GM06990 (cell line): Measurements from ENCODE around the gene SCNN1A.
"Not testable (repeated sequence)": the region's sequence is repeated elsewhere in the genome, so short reads cannot be mapped to it uniquely, and the experiment has no call there.

Experiments used
- DNase-seq: peaks from one replicate; pipeline ENCODE4 v3.0.0-alpha.2; 2011; ENCODE audit not compliant: insufficient read length; ENCODE audit errors: extremely low read depth
- H3K27me3 ChIP-seq: replicated peaks from 2 replicates; pipeline ENCODE4 v1.6.0; 2011; ENCODE audit warnings: low read length; ENCODE audit not compliant: control insufficient read depth, insufficient read depth
- H3K36me3 ChIP-seq: 2 replicates; pipeline ENCODE4 v1.5.1; 2011; ENCODE audit warnings: low read length; ENCODE audit not compliant: control insufficient read depth, insufficient read depth
- H3K4me3 ChIP-seq: replicated peaks from 2 replicates; pipeline ENCODE4 v1.5.1; 2011; ENCODE audit warnings: low read depth, mild to moderate bottlenecking, control low read depth, low read length
- TF ChIP-seq, protein P1 (sequence below): IDR thresholded peaks from 2 replicates; pipeline ENCODE4 v1.5.1; 2011; ENCODE audit warnings: low read length, control low read depth, mild to moderate bottlenecking, inconsistent platforms; ENCODE audit not compliant: insufficient read depth, poor library complexity, severe bottlenecking

Gene SCNN1A

DNA sequence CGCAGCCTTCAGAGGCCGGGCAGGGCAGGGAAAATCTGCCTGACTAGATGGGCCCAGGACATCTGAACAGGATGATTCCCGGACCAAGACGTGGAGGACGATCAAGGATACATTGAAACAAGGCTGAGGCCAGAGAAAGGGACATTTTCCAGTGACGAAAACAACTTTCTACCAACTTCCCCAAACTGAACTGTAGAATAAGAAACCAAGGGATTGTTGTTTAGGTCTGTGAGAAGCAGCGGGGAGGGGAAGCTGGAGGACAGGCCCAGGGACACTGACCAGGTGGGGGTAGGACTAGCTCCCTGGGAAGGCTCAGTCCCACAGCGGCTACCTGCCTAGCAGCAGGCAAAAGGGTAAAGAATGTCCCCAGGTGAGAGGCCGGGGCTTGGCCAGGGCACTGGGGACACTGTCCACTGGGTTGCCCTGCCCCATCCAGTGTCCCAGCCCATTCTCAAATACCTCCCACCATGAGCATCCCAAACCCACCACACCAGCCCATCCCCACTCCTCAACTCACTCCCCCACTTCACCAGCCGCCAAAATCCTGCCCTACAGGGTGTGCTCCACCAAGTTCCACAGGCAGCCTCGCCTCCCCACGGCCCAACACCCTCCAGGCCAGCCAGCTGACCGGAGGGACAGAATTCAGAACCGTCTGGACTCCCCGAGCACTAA lies 34.5 kb downstream of the SCNN1A start:
- Histone ChIP-seq H3K27me3 (no peaks in the 10 kb centered on the region), H3K36me3 (no peaks in the 10 kb centered on the region), H3K4me3 (peak overlapping the region; percentile 73)
- no peak for DNase-seq
- TF ChIP-seq, protein P1, sequence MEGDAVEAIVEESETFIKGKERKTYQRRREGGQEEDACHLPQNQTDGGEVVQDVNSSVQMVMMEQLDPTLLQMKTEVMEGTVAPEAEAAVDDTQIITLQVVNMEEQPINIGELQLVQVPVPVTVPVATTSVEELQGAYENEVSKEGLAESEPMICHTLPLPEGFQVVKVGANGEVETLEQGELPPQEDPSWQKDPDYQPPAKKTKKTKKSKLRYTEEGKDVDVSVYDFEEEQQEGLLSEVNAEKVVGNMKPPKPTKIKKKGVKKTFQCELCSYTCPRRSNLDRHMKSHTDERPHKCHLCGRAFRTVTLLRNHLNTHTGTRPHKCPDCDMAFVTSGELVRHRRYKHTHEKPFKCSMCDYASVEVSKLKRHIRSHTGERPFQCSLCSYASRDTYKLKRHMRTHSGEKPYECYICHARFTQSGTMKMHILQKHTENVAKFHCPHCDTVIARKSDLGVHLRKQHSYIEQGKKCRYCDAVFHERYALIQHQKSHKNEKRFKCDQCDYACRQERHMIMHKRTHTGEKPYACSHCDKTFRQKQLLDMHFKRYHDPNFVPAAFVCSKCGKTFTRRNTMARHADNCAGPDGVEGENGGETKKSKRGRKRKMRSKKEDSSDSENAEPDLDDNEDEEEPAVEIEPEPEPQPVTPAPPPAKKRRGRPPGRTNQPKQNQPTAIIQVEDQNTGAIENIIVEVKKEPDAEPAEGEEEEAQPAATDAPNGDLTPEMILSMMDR = no peak

DNA sequence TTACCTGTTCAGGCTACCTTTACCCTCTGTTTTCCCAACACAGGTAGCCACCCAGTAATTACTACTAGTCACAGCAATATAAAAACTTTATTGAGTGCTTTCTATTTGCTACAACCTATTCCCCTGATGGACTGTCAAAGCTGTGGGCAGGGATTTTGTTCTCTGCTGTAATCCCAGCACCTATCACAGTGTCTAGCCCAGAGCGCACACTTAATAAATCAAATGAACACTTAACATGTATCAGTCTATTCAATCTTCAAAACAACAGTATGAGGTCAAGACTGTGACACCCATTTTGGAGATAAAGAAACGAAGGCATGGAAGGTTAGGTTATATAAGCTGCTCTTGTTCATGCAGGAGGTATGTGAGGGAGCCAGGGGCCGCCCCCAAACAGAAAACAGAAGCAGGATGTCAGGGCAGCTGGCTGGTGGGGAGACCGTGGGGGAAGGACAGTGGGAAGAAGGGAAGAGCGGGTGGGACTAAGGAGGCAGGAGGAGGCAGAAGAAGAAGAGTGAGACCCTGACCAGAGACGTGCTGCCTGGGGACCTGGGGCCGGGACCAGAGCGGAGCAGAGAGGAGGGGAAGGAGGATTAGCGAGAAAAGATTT lies 35.2 kb downstream of the SCNN1A start:
- DNase-seq = no peak
- Histone ChIP-seq H3K4me3 (peak overlapping the region; percentile 73), H3K27me3 (no peaks in the 10 kb centered on the region), H3K36me3 (no peaks in the 10 kb centered on the region)
- TF ChIP-seq, protein P1 = no peak

DNA sequence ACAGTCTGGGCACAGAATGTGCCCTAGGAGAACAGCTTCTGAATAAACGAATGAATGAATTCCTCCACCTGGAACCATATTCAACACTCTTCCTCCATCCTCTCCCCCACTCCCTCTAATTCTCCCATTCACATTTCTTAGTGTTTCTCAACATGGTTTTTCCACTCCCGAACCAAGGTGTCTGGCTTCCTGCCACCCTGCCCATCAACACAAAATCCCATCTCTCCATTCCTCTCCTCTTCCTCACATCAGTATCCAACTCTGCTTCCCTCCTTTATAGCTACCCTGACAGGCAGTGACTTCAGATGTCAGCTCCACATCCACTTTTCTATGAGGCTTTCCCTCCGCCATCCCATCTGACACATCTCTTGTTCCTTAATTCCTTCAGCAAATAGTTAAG lies 36.4 kb downstream of the SCNN1A start:
- no peaks in the 10 kb centered on the region for H3K36me3 ChIP-seq
- no peaks in the 10 kb centered on the region for H3K27me3 ChIP-seq
- DNase-seq = no peak
- TF ChIP-seq, protein P1 = no peak
- no peak overlapping the region for H3K4me3 ChIP-seq

DNA sequence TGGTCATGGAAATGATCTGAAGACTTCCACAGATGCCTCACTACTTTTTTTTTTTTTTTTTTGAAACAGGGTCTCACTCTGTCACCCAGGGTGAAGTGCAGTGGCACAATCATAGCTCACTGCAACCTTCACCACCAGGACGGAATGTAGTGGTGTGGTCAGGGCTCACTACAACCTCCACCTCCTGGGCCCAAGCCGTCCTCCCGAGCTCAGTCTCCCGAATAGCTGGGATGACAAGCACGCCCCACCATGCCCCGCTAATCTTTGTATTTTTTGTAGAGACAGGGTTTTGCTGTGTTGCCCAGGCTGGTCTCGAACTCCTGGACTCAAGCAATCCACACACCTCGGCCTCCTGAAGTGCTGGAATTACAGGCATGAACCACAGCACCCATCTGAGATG lies 36.8 kb downstream of the SCNN1A start:
- not testable (repeated sequence) for H3K4me3 ChIP-seq, DNase-seq, H3K27me3 ChIP-seq, H3K36me3 ChIP-seq

DNA sequence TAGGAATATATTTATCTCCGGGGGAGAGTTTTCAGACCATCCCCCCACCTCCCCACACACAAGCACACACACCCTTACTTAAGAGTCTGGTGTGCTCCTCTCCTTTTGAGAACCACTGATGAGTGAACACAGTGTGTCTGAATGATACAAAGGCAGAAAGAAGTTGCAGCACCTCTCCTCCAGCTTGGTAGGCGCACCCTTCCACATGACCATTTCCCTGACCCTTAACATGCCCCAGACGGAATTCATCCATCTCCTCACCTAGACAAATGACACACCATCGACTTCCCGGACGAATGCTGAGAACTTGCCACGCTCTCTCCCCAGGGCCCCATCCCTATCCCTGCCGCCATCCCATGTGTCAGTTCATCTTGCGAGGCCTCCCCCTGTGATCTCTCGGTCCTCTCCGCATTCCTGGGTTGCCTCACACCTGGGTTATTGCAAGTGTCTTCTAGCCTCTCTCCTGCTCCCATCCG lies 37.4 kb downstream of the SCNN1A start:
- TF ChIP-seq, protein P1 = no peak
- DNase-seq = no peak
- no peaks in the 10 kb centered on the region for H3K36me3 ChIP-seq

DNA sequence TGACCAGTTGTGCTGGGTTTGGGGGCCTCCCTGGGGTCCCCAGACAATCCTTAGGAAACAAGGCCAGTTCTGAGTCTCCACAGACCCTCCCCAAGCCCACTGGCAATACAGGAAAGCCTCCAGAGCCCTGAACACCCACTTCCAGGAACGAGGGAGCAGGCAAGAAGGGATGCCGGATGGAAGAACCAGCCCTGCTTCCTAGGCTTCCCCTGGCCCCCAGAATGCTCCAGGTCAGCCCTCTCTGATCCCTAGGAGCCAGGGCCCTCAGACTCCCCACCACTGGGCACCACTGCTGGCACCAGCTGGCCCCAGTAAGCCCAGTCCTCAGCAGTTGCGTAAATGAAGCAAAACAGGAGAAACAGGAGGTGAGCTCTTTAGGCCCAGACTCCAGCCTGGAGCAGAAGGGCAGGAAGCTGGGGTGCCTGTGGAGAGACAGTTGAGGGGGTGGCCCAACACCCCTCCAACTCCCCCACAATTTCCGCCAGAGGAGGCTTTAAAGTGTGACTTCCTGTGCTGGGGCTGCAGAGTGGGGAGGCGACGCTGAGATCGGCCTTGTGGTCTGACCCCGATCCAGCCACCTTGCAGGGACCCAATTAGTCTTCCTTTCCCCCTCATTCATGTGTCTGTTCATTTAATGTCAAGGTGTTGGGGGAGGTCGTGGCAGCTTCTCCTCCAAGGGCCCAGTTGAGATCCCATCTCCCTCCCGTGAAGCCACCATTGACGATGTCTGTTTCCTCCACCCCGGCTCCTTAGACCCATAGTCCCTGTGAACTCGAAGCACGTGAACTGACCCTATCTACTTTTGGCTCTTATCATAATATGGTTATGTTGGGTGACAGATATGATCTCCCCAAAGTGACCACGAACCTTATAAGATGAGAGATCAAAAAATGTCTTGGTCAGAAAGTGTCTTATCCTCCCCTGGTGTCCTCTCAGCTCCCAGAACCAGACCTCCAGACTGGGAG lies 38.2 kb downstream of the SCNN1A start:
- H3K36me3 ChIP-seq = no peaks in the 10 kb centered on the region
- H3K4me3 ChIP-seq = no peak overlapping the region
- TF ChIP-seq, protein P1 = no peak
- no peaks in the 10 kb centered on the region for H3K27me3 ChIP-seq
- peak; percentile 59 for DNase-seq

More for the DNA sequence above, 37.4 kb downstream of the SCNN1A start:
- H3K4me3 ChIP-seq = no peak overlapping the region
- H3K27me3 ChIP-seq = no peaks in the 10 kb centered on the region
